ENCODE measurements around the gene FAM216A.
"Not testable (repeated sequence)": the region's sequence is repeated elsewhere in the genome, so short reads cannot be mapped to it uniquely, and the experiment has no call there.

FAM216A gene, protein sequence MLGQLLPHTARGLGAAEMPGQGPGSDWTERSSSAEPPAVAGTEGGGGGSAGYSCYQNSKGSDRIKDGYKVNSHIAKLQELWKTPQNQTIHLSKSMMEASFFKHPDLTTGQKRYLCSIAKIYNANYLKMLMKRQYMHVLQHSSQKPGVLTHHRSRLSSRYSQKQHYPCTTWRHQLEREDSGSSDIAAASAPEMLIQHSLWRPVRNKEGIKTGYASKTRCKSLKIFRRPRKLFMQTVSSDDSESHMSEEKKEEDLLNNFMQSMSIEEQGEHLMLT

DNA sequence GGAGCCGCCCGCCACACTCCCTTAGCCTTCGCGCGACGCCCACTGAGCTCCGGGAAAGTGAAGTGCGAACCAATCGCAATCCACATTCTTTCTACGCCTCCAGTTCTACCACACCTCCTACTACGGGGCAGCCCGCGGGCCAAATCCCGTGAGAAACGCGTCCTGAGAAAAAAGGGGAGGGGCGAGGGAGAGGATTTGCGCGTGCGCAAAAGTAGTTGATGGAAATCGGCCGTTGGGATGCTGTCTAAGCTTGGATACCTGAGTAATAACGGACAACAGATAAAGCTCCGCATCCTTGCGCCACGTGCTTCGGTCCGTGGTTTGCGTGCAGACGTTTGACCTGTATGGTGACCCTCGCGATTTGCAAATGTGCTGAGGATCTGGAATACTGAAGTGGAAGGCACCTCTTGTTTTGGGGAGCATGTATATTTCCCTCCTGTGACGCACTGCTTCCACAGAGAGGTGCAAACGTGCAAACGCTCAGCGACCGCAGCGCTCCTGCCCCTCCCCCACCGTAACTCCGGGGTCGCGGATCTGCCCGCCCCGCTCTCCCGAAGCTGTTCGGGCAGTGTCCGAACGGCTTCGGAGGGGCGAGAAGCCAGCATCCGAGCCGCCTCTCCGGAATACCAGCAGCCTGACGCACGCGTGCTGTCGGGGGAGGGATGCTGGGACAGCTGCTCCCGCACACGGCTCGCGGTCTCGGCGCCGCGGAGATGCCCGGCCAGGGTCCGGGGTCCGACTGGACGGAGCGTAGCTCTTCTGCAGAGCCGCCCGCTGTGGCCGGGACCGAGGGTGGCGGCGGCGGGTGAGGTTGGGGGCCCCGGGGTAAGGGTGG lies at the start of gene FAM216A, which contains the start of gene GPN3:
Gene FAM216A, plus strand, starts transcription at position 632 of the 835 bp plus-strand sequence. Its CDS starts 31 bp downstream, at position 663.
Gene GPN3, minus strand, starts transcription at position 44 of the 835 bp plus-strand sequence. CDS start 54 bp downstream, outside the sequence.
- peak; percentile 91 for DNase-seq (ENCODE audit: low read depth)

DNA sequence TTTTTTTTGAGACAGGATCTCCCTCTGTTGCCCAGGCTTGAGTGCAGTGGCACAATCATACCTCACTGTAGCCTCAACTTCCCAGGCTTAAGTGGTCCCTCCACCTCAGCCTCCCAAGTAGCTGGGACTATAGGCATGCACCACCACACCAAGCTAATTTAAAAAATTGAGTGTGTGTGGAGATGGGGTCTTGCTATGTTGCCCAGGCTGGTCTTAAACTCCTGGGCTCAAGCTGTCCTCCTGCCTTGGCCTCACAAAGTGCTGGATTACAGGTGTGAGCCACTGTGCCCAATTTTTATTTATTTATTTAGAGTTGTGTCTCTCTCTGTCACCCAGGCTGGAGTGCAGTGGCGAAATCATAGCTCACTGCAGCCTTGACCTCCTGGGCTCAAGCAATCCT lies 48.0 kb upstream of the FAM216A start:
- not testable (repeated sequence) for DNase-seq (ENCODE audit: low read depth)

DNA sequence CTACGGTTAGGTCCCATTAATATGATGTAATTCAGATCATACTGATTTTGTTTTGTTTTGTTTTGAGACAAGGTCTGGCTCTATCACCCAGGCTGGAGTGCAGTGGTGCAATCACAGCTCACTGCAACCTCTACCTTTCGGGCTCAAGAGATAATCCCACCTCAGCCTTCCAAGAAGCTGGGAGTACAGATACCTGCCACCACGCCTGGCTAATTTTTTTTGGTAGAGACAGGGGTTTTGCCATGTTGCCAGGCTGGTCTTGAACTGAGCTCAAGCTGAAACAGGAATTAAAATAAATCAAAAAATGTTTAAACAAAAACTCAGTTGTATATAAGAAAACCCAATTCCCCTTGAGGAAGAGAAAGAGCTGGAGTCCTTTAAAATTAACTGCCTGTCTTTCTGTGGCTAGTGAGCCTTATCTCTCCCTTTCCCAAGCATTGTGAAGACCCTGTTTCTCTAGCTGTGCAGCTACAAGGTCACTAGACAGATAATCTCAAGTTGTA lies 47.4 kb upstream of the FAM216A start:
- no peak for DNase-seq (ENCODE audit: low read depth)

DNA sequence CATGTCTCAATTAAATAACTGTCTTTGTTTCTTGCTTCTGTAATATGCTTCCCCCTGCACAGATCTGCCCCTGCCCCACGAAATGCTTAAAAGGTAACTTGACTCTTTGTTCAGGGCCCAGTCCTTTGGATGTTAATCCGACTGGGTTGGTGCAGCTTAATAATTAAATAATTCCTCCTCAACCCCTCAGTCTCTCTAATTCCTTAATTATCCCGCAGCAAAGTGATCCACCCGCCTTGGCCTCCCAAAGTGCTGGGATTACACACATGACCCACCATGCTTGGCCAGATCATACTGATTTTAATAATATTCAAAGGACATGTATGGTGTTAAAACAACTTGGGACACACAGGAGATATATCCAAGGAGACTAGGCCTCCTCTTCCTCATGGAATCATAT lies 46.9 kb upstream of the FAM216A start:
- no peak for DNase-seq (ENCODE audit: low read depth)

DNA sequence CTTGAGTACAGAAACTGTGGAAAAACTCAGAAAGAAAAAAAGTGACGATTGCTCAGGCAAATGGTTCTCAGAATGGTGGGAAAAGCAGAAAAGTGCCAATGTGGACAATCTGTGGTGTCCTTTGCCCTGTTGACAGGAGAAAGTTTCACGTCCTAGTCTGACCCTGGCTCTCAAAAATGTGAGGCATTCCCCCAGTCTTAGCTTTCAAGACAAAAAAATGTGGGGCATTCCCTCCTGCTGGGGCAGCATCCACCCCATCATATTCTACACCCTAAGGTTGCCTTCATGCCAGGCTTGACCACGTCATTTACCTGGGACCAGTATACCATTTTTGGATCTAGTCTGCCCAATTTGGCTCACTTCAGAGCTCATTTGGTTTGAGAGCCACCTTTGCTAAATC lies 44.4 kb upstream of the FAM216A start:
- no peak for DNase-seq (ENCODE audit: low read depth)

DNA sequence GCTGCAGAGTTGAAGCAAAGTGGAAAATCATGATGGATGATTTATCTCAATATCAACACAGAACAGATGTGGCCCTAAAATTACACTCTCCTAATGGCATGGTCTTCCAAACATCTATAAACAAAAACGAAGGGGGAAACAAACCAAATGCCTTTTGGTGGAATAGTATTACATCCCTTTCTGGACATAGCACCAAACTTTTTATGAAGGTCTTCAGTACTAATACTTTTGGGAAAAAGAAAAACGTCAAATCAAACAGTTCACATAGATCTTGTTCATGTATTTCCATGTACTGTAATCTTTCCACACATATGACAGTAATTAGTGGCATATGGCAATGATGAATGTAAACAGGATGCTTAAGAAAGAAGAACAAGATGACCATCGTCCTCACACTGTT lies 42.2 kb upstream of the FAM216A start:
- no peak for DNase-seq (ENCODE audit: low read depth)

DNA sequence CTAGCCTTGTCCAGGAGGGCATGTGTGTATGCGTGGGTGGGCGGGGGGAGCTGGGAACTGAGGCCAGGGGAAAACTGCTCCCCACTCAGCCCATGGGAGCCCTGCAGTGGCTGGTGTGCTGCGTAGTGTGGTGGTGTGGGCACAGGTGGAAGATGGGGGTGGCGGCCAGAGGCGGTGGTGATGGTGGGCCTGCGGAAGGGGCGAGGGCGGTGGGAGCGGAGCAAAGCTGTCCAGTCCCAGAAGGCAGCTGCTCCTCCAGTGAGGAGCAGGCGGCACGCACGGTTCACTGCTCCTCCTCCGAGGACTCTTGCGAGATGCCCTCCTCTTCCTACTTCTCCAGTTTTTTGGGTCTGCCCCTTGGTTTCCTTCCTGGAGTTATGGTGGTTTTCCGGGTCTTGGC lies 39.0 kb upstream of the FAM216A start:
- DNase-seq (ENCODE audit: low read depth): not testable (repeated sequence)

DNA sequence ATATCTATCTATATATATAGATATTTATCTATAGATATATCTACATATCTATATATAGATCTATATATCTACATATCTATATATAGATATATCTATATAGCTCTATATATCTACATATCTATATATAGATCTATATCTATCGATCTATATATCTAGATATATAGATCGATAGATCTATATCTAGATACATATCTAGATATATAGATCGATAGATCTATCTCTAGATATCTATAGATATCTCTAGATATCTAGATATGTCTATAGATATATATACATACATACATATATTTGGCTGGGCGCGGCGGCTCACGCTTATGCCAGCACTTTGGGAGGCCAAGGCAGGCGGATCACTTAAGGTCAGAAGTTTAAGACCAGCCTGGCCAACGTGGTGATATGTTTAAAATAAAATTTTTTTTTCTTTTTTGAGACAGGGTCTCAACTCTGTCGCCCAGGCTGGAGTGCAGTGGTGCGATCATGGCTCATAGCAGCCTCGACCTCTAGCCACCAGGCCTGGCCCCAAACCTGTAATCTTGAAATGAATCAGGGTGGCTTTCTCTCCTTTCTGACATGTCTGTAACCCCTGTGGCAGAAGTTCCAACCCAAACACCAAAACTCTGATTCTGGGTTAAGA lies 36.6 kb upstream of the FAM216A start:
- DNase-seq (ENCODE audit: low read depth): no peak

DNA sequence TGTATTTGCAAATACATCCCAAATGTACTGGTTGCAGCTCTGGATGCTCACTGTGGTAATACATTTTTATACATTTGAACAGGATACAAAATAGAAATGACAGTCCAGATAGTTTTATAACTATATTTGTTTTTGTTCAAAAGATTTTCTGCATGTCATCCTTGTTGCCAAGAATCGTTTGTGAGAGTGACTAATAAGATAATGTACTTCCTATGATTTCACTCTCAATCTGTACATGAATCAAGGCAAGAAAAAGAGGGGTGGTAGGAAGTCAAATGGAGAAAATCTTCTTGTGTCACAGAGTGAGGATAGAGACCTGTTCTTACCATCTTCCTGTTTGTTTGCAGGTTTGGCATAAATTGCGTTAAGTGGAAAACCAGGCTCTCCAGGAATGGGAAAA lies 32.4 kb upstream of the FAM216A start:
- DNase-seq (ENCODE audit: low read depth): no peak

DNA sequence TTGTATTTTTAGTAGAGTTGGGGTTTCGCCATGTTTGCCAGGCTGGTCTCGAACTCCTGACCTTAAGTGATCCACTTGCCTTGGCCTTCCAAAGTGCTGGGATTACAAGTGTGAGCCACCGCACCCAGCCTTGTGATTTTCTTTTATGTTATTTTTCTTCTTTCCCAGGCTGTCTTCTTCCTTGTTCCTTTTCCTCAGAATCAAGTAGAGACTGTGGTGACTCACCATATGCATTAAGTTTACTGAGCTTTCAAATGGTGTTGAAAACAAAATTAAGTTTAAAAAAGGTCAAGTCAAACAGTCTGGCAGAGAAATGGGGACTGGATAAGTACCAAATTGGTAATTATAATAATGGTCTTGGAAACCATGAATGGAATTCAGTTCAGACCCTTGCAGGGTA lies 24.2 kb upstream of the FAM216A start:
- no peak for DNase-seq (ENCODE audit: low read depth)

DNA sequence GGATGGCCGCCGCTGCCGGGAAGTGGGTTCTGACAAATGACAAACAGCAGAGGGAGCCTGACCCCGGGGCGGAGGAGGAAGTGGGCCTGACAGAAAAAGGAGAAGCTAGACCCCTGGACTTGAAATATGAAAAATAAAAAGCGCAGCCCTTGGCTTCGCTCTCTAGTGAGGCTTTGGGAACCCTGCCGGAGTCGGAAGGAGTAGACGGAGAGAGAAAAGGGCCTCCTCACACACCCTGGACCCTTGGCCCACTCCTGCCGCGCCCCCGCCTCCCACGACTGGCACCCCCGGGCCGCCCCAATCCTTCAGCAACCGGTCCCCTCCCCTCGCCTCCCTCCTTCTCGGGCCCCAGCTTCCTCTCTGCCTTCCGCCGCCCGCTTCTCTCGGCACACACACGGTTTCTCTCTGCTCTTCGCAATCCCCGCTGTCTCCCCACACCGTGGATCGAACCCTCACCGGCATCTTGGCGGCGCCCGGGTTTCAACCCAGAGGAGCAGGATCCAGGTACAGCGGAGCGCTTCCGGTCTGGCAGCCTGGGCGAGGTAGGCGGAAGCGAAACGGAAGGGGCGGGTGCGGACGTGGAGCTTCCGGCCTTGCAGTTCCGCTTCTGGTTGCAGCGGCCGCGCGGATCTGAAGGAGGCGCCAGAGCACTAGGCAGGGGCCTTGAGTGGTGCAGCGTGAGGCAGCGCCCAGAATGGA lies 18.7 kb upstream of the FAM216A start, which contains the start of gene ARPC3:
Gene ARPC3, minus strand, starts transcription at position 539 of the 699 bp plus-strand sequence. Its CDS starts 77 bp downstream, at position 462.
- peak; percentile 91 for DNase-seq (ENCODE audit: low read depth)

DNA sequence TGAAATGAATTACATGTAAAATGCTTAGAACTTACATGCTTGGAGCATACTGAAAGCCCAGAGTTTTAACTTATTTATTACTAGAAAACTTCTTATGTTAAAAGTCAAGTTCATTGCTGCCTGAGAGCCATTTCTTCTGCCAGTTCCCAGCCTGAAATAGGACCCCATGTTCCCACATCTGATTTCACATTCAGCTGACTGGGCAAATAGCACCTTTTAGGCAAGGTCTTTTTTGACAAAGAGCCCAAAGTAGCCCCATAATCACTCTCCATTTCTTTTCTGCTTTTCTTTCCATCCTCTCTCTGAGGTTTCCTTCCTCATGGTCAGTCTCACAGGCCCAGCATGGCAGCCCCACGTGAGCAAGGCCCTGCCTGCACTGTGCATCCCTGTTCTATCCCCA lies 17.4 kb upstream of the FAM216A start:
- no peak for DNase-seq (ENCODE audit: low read depth)

DNA sequence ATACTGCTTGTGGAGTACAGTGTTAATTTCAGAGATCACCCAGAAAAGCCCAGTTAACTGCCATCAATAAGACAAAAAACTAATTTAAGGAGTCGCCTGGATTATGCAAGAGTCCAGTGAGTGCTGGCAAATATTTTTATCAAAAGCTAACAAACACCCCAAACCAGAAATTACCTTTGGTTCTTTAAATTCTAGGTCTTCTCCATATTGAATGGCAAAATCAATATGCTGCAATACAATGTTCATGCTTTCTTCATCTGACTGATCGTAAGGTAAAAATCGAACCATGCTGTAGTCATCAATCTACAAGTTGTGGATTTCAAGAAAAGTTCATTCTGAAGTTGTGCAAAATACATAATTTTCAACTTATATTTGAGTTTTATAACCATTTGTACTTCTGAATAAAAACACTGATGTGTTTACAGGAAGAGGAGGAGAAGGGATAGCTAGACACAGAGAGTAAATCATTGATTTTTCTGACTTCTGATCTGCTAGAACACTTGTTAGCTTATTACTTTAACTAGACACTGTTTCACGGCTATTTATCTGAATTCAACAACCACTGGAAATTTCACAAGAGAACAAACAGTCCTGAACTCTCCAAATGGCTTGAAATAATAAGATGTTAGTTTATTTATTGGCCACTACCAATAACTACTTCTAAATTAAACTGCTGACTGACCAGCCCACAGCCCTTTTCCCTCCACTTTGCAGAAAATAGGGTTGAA lies 14.9 kb upstream of the FAM216A start:
- DNase-seq (ENCODE audit: low read depth): no peak

DNA sequence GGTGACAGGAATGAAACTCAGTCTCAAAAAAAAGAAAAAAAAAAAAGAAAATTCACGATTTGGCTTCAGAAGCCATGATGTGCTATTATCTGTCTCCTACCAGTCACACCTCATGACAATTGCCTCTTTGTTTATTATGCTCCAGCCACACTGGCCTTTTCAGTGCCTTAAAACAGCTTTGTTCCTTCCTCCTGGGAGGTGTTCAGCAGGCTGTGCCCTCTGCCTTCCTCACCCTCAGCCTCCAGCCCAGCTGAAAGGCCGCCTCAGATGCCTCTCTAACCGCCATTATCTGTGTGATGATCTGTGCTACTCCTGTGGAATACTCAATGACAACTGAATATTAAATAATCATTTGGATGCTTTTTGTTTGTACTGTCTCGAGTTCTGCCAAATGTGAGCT lies 9.9 kb upstream of the FAM216A start:
- no peak for DNase-seq (ENCODE audit: low read depth)

DNA sequence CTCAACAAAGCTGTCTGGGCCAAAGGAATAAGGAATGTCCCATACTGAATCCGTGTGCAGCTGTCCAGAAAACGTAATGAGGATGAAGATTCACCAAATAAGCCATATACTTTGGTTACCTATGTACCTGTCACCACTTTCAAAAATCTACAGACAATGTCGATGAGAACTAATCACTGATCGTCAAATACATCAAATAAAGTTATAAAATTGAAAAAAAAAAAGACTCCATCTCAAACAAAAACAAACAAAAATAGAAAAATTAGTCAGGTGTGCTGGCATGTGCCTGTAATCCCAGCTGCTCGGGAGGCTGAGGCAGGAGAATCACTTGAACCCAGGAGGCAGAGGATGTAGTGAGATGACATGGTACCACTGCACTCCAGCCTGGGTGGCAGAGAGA lies 7.5 kb upstream of the FAM216A start:
- DNase-seq (ENCODE audit: low read depth): not testable (repeated sequence)

DNA sequence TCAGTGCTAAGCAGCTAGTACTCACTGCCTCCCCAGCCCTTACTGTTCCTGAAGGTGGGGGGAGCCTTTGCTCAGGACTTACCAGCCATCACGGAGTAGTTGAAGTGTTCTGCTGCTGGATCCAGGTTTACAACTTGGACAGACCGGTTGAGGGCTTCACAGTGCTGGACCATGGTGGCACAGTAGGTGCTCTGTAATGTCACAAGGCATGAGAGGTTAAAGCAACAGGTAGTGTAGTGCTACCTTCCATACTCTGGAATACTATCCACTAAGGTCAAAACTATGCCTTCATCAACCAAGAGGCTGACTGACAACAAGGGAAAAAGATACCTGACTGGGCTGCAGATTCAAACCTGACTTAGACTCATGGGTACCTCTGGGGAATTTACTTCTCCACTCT lies 3.6 kb upstream of the FAM216A start:
- DNase-seq (ENCODE audit: low read depth): no peak

DNA sequence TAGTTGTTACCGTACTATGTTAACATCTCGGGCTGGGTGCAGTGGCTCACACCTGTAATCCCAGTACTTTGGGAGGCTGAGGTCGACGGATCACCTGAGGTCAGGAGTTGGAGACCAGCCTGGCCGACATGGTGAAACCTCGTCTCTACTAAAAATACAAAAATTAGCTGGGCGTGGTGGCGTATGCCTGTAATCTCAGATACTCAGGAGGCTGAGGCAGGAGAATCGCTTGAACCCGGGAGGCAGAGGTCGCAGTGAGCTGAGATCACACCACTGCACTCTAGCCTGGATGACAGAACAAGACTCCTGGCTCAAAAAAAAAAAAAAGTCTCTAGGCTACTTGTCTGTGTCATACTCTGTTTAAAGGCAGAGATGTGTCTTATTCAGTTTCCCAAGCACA lies 2.9 kb upstream of the FAM216A start:
- not testable (repeated sequence) for DNase-seq (ENCODE audit: low read depth)

DNA sequence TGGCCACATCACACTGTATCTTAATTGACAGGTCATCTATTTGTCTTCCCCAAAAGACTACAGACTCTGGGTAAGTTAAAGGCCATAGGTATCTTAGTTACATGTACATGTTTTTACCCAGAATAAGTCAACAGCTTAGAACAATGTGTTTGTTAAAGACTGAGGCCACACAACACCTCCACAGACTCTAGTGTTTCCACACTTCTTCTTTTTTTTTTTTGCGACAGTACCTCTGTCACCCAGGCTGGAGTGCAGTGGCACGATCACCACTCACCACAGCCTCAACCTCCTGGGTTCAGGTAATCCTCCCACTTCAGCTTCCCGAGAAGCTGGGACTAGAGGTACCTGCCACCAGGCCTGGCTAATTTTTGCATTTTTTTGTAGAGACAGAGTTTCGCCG lies 1.9 kb upstream of the FAM216A start:
- no peak for DNase-seq (ENCODE audit: low read depth)

DNA sequence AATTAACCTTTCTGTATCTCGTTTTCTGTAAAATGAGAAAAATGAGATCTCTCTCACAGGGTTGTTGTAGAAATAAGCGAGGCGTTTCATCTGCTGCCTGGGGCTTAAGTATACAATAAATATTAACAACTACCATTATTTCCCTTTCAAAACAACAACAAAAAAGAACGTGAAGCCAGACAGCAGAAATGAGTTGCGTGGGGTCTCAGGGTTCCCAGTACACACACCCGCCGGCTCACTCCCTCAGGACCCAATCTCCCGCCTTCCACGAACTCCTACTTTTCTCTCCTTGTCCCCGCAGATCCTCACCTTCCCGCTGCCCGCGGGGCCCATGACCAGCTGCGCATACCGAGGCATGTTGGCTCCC lies 815 bp upstream of the FAM216A start:
- DNase-seq (ENCODE audit: low read depth): no peak

DNA sequence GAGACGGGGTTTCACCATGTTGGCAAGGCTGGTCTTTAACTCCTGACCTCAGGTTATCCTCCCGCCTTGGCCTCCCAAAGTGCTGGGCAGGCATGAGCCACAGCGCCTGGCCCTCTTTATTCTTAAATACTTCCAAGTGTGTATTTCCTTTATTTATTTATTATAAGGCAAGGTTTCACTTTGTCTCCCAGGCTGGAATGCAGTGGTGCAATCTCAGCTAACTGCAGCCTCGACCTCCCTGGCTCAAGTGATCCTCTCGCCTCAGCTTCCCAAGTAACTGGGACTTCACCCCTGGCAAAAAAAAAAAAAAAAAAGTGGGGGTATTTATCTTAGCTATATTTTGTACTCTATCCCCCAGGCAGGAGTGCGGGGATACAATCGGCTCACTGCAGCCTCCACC lies 6.8 kb downstream of the FAM216A start:
- DNase-seq (ENCODE audit: low read depth): no peak

DNA sequence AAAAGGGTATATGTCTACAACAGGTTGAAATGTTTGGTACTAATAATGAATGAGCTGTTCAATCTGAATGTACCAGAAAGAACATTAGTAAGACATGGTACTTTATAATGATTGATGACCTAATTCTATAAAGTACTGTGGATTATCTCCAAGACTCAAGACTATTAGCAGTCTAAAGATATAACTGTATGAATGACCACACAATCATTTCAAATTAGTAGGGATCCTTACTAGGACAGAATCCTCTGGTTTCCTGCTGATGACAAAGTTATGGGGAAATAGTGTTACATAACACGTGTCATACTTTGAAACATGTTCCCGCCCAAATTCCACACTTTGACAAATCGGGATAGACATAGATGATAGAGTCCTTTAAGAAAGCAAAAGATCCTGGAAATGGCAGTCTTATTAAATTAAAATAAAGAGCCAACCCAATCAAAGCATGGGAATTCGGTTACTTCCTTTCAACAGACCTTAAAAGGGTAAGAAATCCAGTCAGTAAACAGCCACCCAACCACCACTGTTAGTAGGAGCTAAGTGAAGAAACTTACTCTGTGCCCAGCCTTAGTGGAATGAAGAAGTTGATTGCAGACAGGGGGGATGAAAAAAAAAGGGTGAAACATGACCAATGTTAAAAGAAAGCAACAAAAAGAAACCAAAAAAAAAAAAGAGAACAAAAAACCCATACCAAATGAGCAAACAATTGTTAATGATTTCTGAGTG lies 30.5 kb downstream of the FAM216A start:
- DNase-seq (ENCODE audit: low read depth): no peak

Data from stimulated activated CD8-positive, alpha-beta memory T cell treated with anti-CD3 and anti-CD28 coated beads, Interleukin-12 subunit alpha, Interleukin-12 subunit beta, amount 100 ng/mL, for 1 hour (primary cell).